ENCODE data around the gene PCED1B. TPM values are rescaled to one million over a fixed set of nuclear protein-coding genes. Genes with fewer than 3 reads are reported as not detected.
"Not testable (repeated sequence)": the region's sequence is repeated elsewhere in the genome, so short reads cannot be mapped to it uniquely, and the experiment has no call there.

Gene PCED1B
- total RNA-seq, 1 donor from 2014 or later: 1.0 TPM

- no peak overlapping the region for H3K27ac ChIP-seq (ENCODE audit: low read depth, low read length)
- H3K9me3 ChIP-seq (ENCODE audit: control insufficient read depth in 3 of 3, low read length in 3 of 3): no peaks in the 10 kb centered on the region
- no peaks in the 10 kb centered on the region for H3K27me3 ChIP-seq (ENCODE audit: control insufficient read depth in 3 of 3, insufficient read depth in 3 of 3, low read length in 3 of 3)
- peaks cover 0 to 3% (median 0%) of the 10 kb centered on the region in 3 donors for H3K4me1 ChIP-seq (ENCODE audit: control insufficient read depth in 3 of 3, insufficient read depth in 3 of 3, low read length in 3 of 3)
- H3K9ac ChIP-seq (ENCODE audit: low read depth in 1 of 3, low read length in 3 of 3): no peak overlapping the region
- no peaks in the 10 kb centered on the region for H3K36me3 ChIP-seq (ENCODE audit: control insufficient read depth in 3 of 3, insufficient read depth in 3 of 3, low read length in 3 of 3)
- H3K4me3 ChIP-seq (ENCODE audit: low read length in 3 of 3): no peak overlapping the region
Measured at GRCh38 chr12:47210776-47211175, 131.4 kb downstream of the PCED1B start.

GRCh38 chr12:47212701-47213039 lies 133.2 kb downstream of the PCED1B start:
- Histone ChIP-seq H3K36me3 (ENCODE audit: control insufficient read depth in 3 of 3, insufficient read depth in 3 of 3, low read length in 3 of 3) (no peaks in the 10 kb centered on the region), H3K9me3 (ENCODE audit: control insufficient read depth in 3 of 3, low read length in 3 of 3) (no peaks in the 10 kb centered on the region), H3K27me3 (ENCODE audit: control insufficient read depth in 3 of 3, insufficient read depth in 3 of 3, low read length in 3 of 3) (no peaks in the 10 kb centered on the region), H3K4me1 (ENCODE audit: control insufficient read depth in 3 of 3, insufficient read depth in 3 of 3, low read length in 3 of 3) (no peaks in the 10 kb centered on the region), H3K27ac (ENCODE audit: low read depth, low read length) (no peak overlapping the region), H3K4me3 (ENCODE audit: low read length in 3 of 3) (no peak overlapping the region), H3K9ac (ENCODE audit: low read depth in 1 of 3, low read length in 3 of 3) (no peak overlapping the region)

GRCh38 chr12:47213396-47213795 lies 134.0 kb downstream of the PCED1B start:
- Histone ChIP-seq H3K9me3 (ENCODE audit: control insufficient read depth in 3 of 3, low read length in 3 of 3) (no peaks in the 10 kb centered on the region), H3K27ac (ENCODE audit: low read depth, low read length) (no peak overlapping the region), H3K36me3 (ENCODE audit: control insufficient read depth in 3 of 3, insufficient read depth in 3 of 3, low read length in 3 of 3) (no peaks in the 10 kb centered on the region), H3K27me3 (ENCODE audit: control insufficient read depth in 3 of 3, insufficient read depth in 3 of 3, low read length in 3 of 3) (no peaks in the 10 kb centered on the region), H3K9ac (ENCODE audit: low read depth in 1 of 3, low read length in 3 of 3) (no peak overlapping the region), H3K4me1 (ENCODE audit: control insufficient read depth in 3 of 3, insufficient read depth in 3 of 3, low read length in 3 of 3) (no peaks in the 10 kb centered on the region), H3K4me3 (ENCODE audit: low read length in 3 of 3) (no peak overlapping the region)

GRCh38 chr12:47214001-47214619 lies 134.7 kb downstream of the PCED1B start:
- Histone ChIP-seq H3K27ac (ENCODE audit: low read depth, low read length) (no peak overlapping the region), H3K9ac (ENCODE audit: low read depth in 1 of 3, low read length in 3 of 3) (no peak overlapping the region), H3K4me3 (ENCODE audit: low read length in 3 of 3) (no peak overlapping the region)

GRCh38 chr12:47214771-47215170 lies 135.3 kb downstream of the PCED1B start:
- Histone ChIP-seq H3K36me3 (ENCODE audit: control insufficient read depth in 3 of 3, insufficient read depth in 3 of 3, low read length in 3 of 3) (no peaks in the 10 kb centered on the region), H3K27me3 (ENCODE audit: control insufficient read depth in 3 of 3, insufficient read depth in 3 of 3, low read length in 3 of 3) (no peaks in the 10 kb centered on the region), H3K27ac (ENCODE audit: low read depth, low read length) (no peak overlapping the region), H3K9ac (ENCODE audit: low read depth in 1 of 3, low read length in 3 of 3) (no peak overlapping the region), H3K9me3 (ENCODE audit: control insufficient read depth in 3 of 3, low read length in 3 of 3) (no peaks in the 10 kb centered on the region), H3K4me1 (ENCODE audit: control insufficient read depth in 3 of 3, insufficient read depth in 3 of 3, low read length in 3 of 3) (no peaks in the 10 kb centered on the region), H3K4me3 (ENCODE audit: low read length in 3 of 3) (no peak overlapping the region)

More at GRCh38 chr12:47214001-47214619, 134.7 kb downstream of the PCED1B start:
- Histone ChIP-seq H3K4me1 (ENCODE audit: control insufficient read depth in 3 of 3, insufficient read depth in 3 of 3, low read length in 3 of 3) (no peaks in the 10 kb centered on the region), H3K9me3 (ENCODE audit: control insufficient read depth in 3 of 3, low read length in 3 of 3) (no peaks in the 10 kb centered on the region), H3K36me3 (ENCODE audit: control insufficient read depth in 3 of 3, insufficient read depth in 3 of 3, low read length in 3 of 3) (no peaks in the 10 kb centered on the region), H3K27me3 (ENCODE audit: control insufficient read depth in 3 of 3, insufficient read depth in 3 of 3, low read length in 3 of 3) (no peaks in the 10 kb centered on the region)

- no peaks in the 10 kb centered on the region for H3K27me3 ChIP-seq (ENCODE audit: control insufficient read depth in 3 of 3, insufficient read depth in 3 of 3, low read length in 3 of 3)
- H3K4me1 ChIP-seq (ENCODE audit: control insufficient read depth in 3 of 3, insufficient read depth in 3 of 3, low read length in 3 of 3): no peaks in the 10 kb centered on the region
- no peak overlapping the region for H3K9ac ChIP-seq (ENCODE audit: low read depth in 1 of 3, low read length in 3 of 3)
- no peak overlapping the region for H3K4me3 ChIP-seq (ENCODE audit: low read length in 3 of 3)
- no peak overlapping the region for H3K27ac ChIP-seq (ENCODE audit: low read depth, low read length)
- no peaks in the 10 kb centered on the region for H3K36me3 ChIP-seq (ENCODE audit: control insufficient read depth in 3 of 3, insufficient read depth in 3 of 3, low read length in 3 of 3)
- no peaks in the 10 kb centered on the region for H3K9me3 ChIP-seq (ENCODE audit: control insufficient read depth in 3 of 3, low read length in 3 of 3)
Measured at GRCh38 chr12:47216150-47216677, 136.8 kb downstream of the PCED1B start.

GRCh38 chr12:47217595-47217869 lies 138.1 kb downstream of the PCED1B start:
- H3K9me3 ChIP-seq (ENCODE audit: control insufficient read depth in 3 of 3, low read length in 3 of 3); H3K27ac ChIP-seq (ENCODE audit: low read depth, low read length); H3K27me3 ChIP-seq (ENCODE audit: control insufficient read depth in 3 of 3, insufficient read depth in 3 of 3, low read length in 3 of 3); H3K9ac ChIP-seq (ENCODE audit: low read depth in 1 of 3, low read length in 3 of 3); H3K36me3 ChIP-seq (ENCODE audit: control insufficient read depth in 3 of 3, insufficient read depth in 3 of 3, low read length in 3 of 3); H3K4me1 ChIP-seq (ENCODE audit: control insufficient read depth in 3 of 3, insufficient read depth in 3 of 3, low read length in 3 of 3); H3K4me3 ChIP-seq (ENCODE audit: low read length in 3 of 3): not testable (repeated sequence)

- no peaks in the 10 kb centered on the region for H3K9me3 ChIP-seq (ENCODE audit: control insufficient read depth in 3 of 3, low read length in 3 of 3)
- no peaks in the 10 kb centered on the region for H3K27me3 ChIP-seq (ENCODE audit: control insufficient read depth in 3 of 3, insufficient read depth in 3 of 3, low read length in 3 of 3)
- no peaks in the 10 kb centered on the region for H3K36me3 ChIP-seq (ENCODE audit: control insufficient read depth in 3 of 3, insufficient read depth in 3 of 3, low read length in 3 of 3)
- H3K27ac ChIP-seq (ENCODE audit: low read depth, low read length): no peak overlapping the region
- no peak overlapping the region for H3K4me3 ChIP-seq (ENCODE audit: low read length in 3 of 3)
- no peak overlapping the region for H3K9ac ChIP-seq (ENCODE audit: low read depth in 1 of 3, low read length in 3 of 3)
- H3K4me1 ChIP-seq (ENCODE audit: control insufficient read depth in 3 of 3, insufficient read depth in 3 of 3, low read length in 3 of 3): peaks cover 0 to 2% (median 0%) of the 10 kb centered on the region in 3 donors
Measured at GRCh38 chr12:47218191-47218654, 138.8 kb downstream of the PCED1B start.

- H3K27ac ChIP-seq (ENCODE audit: low read depth, low read length): no peak overlapping the region
Measured at GRCh38 chr12:47219243-47219642, 139.8 kb downstream of the PCED1B start.

GRCh38 chr12:47221256-47222023 lies 142.0 kb downstream of the PCED1B start:
- Histone ChIP-seq H3K36me3 (ENCODE audit: control insufficient read depth in 3 of 3, insufficient read depth in 3 of 3, low read length in 3 of 3) (no peaks in the 10 kb centered on the region), H3K4me1 (ENCODE audit: control insufficient read depth in 3 of 3, insufficient read depth in 3 of 3, low read length in 3 of 3) (peaks cover 0 to 3% (median 0%) of the 10 kb centered on the region in 3 donors), H3K9ac (ENCODE audit: low read depth in 1 of 3, low read length in 3 of 3) (no peak overlapping the region), H3K9me3 (ENCODE audit: control insufficient read depth in 3 of 3, low read length in 3 of 3) (no peaks in the 10 kb centered on the region), H3K4me3 (ENCODE audit: low read length in 3 of 3) (no peak overlapping the region), H3K27me3 (ENCODE audit: control insufficient read depth in 3 of 3, insufficient read depth in 3 of 3, low read length in 3 of 3) (no peaks in the 10 kb centered on the region), H3K27ac (ENCODE audit: low read depth, low read length) (no peak overlapping the region)

More at GRCh38 chr12:47219243-47219642, 139.8 kb downstream of the PCED1B start:
- Histone ChIP-seq H3K9me3 (ENCODE audit: control insufficient read depth in 3 of 3, low read length in 3 of 3) (no peaks in the 10 kb centered on the region), H3K36me3 (ENCODE audit: control insufficient read depth in 3 of 3, insufficient read depth in 3 of 3, low read length in 3 of 3) (no peaks in the 10 kb centered on the region), H3K27me3 (ENCODE audit: control insufficient read depth in 3 of 3, insufficient read depth in 3 of 3, low read length in 3 of 3) (no peaks in the 10 kb centered on the region), H3K4me3 (ENCODE audit: low read length in 3 of 3) (no peak overlapping the region), H3K4me1 (ENCODE audit: control insufficient read depth in 3 of 3, insufficient read depth in 3 of 3, low read length in 3 of 3) (peaks cover 0 to 3% (median 0%) of the 10 kb centered on the region in 3 donors), H3K9ac (ENCODE audit: low read depth in 1 of 3, low read length in 3 of 3) (no peak overlapping the region)

Measured in skeletal muscle tissue (tissue), 4 donors.